Mucosa of descending colon (tissue), 3 donors: ENCODE results near the gene WNK2. TPM values are rescaled to one million over a fixed set of nuclear protein-coding genes. Genes with fewer than 3 reads are reported as not detected.

Source experiments
- ATAC-seq: fragments of 200-7000 bp; cut with Tn5 transposase; one replicate; pipeline ENCODE4 v1.9.1; 2020; ENCODE audit warnings: mild to moderate bottlenecking, moderate library complexity
- DNase-seq, 3 donors: peaks; one replicate each; pipeline ENCODE4 v3.0.0-alpha.2; 2020
- H3K36me3 ChIP-seq: fragments of 200-600 bp; one replicate; pipeline ENCODE4 v1.8.0; 2021; ENCODE audit warnings: low read depth, mild to moderate bottlenecking
- H3K4me1 ChIP-seq: fragments of 200-600 bp; one replicate; pipeline ENCODE4 v1.8.0; 2021; ENCODE audit warnings: low read depth, mild to moderate bottlenecking
- H3K4me3 ChIP-seq: fragments of 200-600 bp; one replicate; pipeline ENCODE4 v1.8.0; 2021; ENCODE audit warnings: mild to moderate bottlenecking
- H3K9me3 ChIP-seq: fragments of 200-600 bp; one replicate; pipeline ENCODE4 v1.8.0; 2021; ENCODE audit warnings: mild to moderate bottlenecking
- intact Hi-C, 2 donors: fragments of 100-400 bp; cut with DNase I in 1 of 2; cut with micrococcal nuclease in 1 of 2; formaldehyde crosslinking; loops; one replicate each; pipeline versions ENCODE4 v1.11.0 to v1.11.1; 2022; cut with DNase I, micrococcal nuclease
- total RNA-seq, 3 donors: library from RNA; stranded (reverse); fragmentation: NEBNext Ultra II Directional in 2 of 3; extraction: Animal tissue kit (Norgen Biotek cat#: 25700) in 2 of 3; gene quantifications; one replicate each; pipeline versions ENCODE4 v1.2.1 to v1.2.4, GENCODE V29; 2021 to 2023
- TF ChIP-seq, protein P1 (sequence below): fragments of 200-600 bp; IDR thresholded peaks from one replicate; pipeline ENCODE4 v1.8.0; 2022; ENCODE audit warnings: antibody characterized with exemption, mild to moderate bottlenecking
- donor health status: DM: no; HTN: no; CAD: no; lungs with moderate emphysema.
- donor health status: DM: no; HTN: no; CAD: no.
- donor health status: DM: no; HTN: yes; CAD: no.

The WNK2 gene
- total RNA-seq, 3 donors from 2014 or later: 175 to 276 (median 201) TPM

DNA sequence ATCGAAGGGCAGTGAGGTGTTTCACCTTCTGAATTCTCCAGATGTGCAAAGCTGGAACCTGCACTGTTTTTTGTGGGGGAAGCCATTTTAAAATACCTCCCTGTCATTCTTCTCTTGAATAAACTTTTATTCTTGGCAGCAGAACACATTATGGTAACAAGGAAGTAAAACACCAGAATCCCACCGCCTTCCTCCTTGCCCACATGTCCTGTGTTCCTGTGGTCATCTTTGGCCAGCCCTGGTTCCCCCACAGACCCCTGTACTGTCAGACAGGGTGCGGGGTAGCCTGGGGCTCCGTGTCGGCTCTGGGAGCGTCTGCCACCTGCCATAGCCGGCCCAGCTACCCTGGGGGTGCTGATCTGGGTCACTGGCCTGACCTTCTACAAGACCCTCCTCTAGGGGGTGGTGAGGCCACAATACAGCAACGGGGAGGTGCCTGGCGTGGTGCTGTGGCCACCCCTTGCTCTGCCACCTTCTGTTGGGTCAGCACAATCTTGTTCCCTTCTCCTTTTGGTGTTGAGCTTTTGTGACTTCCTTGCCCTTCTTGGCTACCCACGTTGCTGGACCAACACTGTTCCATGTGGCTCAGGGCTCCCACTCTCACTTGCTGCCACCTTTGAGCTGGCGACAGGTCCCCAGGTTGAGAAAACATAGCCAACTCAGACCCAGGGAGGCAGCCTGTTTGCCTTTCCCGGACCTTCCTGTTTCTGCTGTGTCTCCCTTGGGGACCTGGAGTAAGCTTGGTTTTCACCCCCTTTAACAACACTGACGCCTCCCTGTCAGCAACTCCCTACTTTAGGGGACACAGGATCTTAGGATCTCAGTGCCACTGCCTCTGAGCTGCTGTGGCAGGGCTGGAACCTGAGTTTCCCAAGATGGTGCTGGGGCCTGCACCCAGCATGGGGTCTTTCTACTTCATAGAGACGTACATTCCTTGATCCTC lies 4.8 kb downstream of the WNK2 start:
- DNase-seq: peak in 1 of 3 donors; percentile 37
- peaks cover 17% of the 10 kb centered on the region for H3K4me1 ChIP-seq
- no peaks in the 10 kb centered on the region for H3K36me3 ChIP-seq
- H3K4me3 ChIP-seq: no peak overlapping the region
- H3K9me3 ChIP-seq: no peaks in the 10 kb centered on the region
- intact Hi-C loops: no loop called here
- no peak for ATAC-seq
- TF ChIP-seq, protein P1, sequence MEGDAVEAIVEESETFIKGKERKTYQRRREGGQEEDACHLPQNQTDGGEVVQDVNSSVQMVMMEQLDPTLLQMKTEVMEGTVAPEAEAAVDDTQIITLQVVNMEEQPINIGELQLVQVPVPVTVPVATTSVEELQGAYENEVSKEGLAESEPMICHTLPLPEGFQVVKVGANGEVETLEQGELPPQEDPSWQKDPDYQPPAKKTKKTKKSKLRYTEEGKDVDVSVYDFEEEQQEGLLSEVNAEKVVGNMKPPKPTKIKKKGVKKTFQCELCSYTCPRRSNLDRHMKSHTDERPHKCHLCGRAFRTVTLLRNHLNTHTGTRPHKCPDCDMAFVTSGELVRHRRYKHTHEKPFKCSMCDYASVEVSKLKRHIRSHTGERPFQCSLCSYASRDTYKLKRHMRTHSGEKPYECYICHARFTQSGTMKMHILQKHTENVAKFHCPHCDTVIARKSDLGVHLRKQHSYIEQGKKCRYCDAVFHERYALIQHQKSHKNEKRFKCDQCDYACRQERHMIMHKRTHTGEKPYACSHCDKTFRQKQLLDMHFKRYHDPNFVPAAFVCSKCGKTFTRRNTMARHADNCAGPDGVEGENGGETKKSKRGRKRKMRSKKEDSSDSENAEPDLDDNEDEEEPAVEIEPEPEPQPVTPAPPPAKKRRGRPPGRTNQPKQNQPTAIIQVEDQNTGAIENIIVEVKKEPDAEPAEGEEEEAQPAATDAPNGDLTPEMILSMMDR: no peak

DNA sequence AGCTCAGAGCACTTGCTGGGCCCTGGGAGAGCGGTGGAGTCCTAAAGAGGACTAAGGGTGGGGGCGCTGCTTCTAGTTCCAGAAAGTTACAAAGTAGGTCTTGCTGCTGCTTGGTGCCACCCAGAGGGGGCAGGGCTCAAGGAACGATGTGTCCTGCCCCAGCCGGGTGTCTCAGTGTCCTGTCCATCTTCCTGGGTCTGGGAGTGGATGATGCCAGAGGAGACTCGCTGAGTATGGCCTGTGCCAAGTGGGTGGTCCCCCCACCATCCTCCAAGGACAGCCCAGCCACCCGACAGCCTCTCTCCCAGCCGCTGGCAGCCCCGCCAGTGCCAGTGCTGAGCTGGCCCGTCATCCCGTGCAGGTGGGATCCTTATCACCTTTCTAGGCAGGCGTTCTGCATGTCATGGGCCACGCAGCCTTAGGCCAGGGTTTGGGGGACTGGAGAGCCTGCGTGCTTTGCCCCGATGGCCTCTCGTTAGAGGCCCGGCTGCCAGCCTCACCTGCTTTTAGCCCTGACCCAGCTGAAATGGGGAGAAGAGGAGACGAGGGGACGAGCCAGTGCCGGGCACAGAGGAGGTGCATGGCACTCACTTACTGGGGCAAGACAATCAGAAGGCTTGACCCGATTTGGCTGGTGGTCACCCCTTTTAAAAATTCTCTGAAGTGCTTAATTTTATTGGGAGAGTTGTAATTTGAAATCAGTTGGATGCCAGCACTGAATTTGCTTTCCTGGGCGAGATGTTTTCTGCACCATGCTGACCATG lies 5.6 kb downstream of the WNK2 start:
- Histone ChIP-seq H3K4me1 (peaks cover 25% of the 10 kb centered on the region), H3K9me3 (no peaks in the 10 kb centered on the region), H3K36me3 (no peaks in the 10 kb centered on the region), H3K4me3 (no peak overlapping the region)
- no peak for ATAC-seq
- intact Hi-C loops: no loop called here
- TF ChIP-seq, protein P1: no peak
- DNase-seq: peak in 1 of 3 donors; percentile 35

- peak in 1 of 3 donors; percentile 27 for DNase-seq
- peaks cover 31% of the 10 kb centered on the region for H3K4me1 ChIP-seq
- TF ChIP-seq, protein P1: no peak
Observed at GRCh38 chr9:93190133-93190525, 6.2 kb downstream of the WNK2 start.

GRCh38 chr9:93190656-93191353 lies 6.9 kb downstream of the WNK2 start:
- TF ChIP-seq, protein P1: no peak
- no peak overlapping the region for H3K4me3 ChIP-seq
- H3K36me3 ChIP-seq: no peaks in the 10 kb centered on the region
- DNase-seq: peak in 1 of 3 donors; percentile 27
- intact Hi-C loops: no loop called here
- ATAC-seq: no peak
- H3K4me1 ChIP-seq: peaks cover 35% of the 10 kb centered on the region
- no peaks in the 10 kb centered on the region for H3K9me3 ChIP-seq

More at GRCh38 chr9:93190133-93190525, 6.2 kb downstream of the WNK2 start:
- Histone ChIP-seq H3K9me3 (no peaks in the 10 kb centered on the region), H3K4me3 (no peak overlapping the region), H3K36me3 (no peaks in the 10 kb centered on the region)
- ATAC-seq: no peak
- intact Hi-C loops: no loop called here

DNA sequence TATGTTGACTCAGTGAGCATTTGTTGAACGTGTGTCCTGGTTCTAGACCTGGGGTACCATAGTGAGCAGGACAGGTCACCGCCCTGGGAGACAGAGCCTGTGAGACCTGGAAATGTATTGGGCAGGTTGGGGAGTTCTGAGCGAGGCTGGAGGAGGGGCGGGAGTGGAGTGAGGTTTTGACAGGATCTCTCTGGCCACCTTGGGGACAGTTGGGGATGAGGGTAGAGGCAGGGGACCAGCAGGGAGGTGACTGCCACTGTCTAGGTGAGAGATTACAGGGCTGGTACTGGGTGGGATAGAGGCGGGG lies 7.4 kb downstream of the WNK2 start:
- DNase-seq (peak in 1 of 3 donors; percentile 17), ATAC-seq (no peak)
- Histone ChIP-seq H3K4me1 (peaks cover 40% of the 10 kb centered on the region), H3K4me3 (no peak overlapping the region), H3K36me3 (no peaks in the 10 kb centered on the region), H3K9me3 (no peaks in the 10 kb centered on the region)
- TF ChIP-seq, protein P1: no peak
- intact Hi-C loops: no loop called here
